Stimulated activated CD8-positive, alpha-beta memory T cell treated with anti-CD3 and anti-CD28 coated beads, Interleukin-15, amount 100 ng/mL, for 24 hours (primary cell): ENCODE measurements around the gene SEC23IP.
"Not testable (repeated sequence)": the region's sequence is repeated elsewhere in the genome, so short reads cannot be mapped to it uniquely, and the experiment has no call there.

Experiments used
- DNase-seq: peaks from one replicate; pipeline ENCODE4 v3.0.0-alpha.2; 2020; ENCODE audit warnings: low read depth

The SEC23IP gene

GRCh38 chr10:119892188-119893065 lies at the start of gene SEC23IP:
Gene SEC23IP (plus strand): TSS chr10:119892730. CDS start chr10:119892783, 53 bp downstream.
- peak; percentile 76 for DNase-seq

- no peak for DNase-seq
These were observed 46.9 kb upstream of the SEC23IP start for GRCh38 chr10:119845656-119846055.

- DNase-seq, result no peak
These were observed 43.3 kb upstream of the SEC23IP start for GRCh38 chr10:119849031-119849789.

GRCh38 chr10:119849944-119850343 lies 42.6 kb upstream of the SEC23IP start:
- no peak for DNase-seq

- no peak for DNase-seq
These were observed 40.3 kb upstream of the SEC23IP start for GRCh38 chr10:119852277-119852676.

- no peak for DNase-seq
These were observed 39.7 kb upstream of the SEC23IP start for GRCh38 chr10:119852822-119853221.

- DNase-seq, result no peak
These were observed 39.0 kb upstream of the SEC23IP start for GRCh38 chr10:119853574-119853973.

GRCh38 chr10:119858063-119858462 lies 34.5 kb upstream of the SEC23IP start:
- DNase-seq, result no peak

GRCh38 chr10:119859420-119860258 lies 32.9 kb upstream of the SEC23IP start:
- DNase-seq, result no peak

- DNase-seq, result no peak
These were observed 31.5 kb upstream of the SEC23IP start for GRCh38 chr10:119860866-119861607.

- no peak for DNase-seq
These were observed 30.0 kb upstream of the SEC23IP start for GRCh38 chr10:119862524-119862923.

GRCh38 chr10:119863951-119864565 lies 28.5 kb upstream of the SEC23IP start:
- DNase-seq, result no peak

- no peak for DNase-seq
These were observed 26.8 kb upstream of the SEC23IP start for GRCh38 chr10:119865699-119866240.

- DNase-seq, result no peak
These were observed 25.2 kb upstream of the SEC23IP start for GRCh38 chr10:119867317-119867716.

- not testable (repeated sequence) for DNase-seq
These were observed 23.1 kb upstream of the SEC23IP start for GRCh38 chr10:119869398-119869797.

- no peak for DNase-seq
These were observed 20.5 kb upstream of the SEC23IP start for GRCh38 chr10:119871881-119872609.

GRCh38 chr10:119872610-119872859 lies 20.0 kb upstream of the SEC23IP start, which contains the start of gene MCMBP:
Gene MCMBP (minus strand): TSS chr10:119872843. CDS start chr10:119872584, 259 bp downstream.
- no peak for DNase-seq

- DNase-seq, result peak; percentile 73
These were observed 19.5 kb upstream of the SEC23IP start for GRCh38 chr10:119872860-119873681.

GRCh38 chr10:119878524-119878923 lies 14.0 kb upstream of the SEC23IP start:
- DNase-seq, result no peak
